A673 (cell line): ENCODE results near the gene NEDD4. TPM values are rescaled to one million over a fixed set of nuclear protein-coding genes. Genes with fewer than 3 reads are reported as not detected.
"Not testable (repeated sequence)": the region's sequence is repeated elsewhere in the genome, so short reads cannot be mapped to it uniquely, and the experiment has no call there.

Source experiments
- BruUV-seq: library from RNA; stranded (reverse); fragments of 400-500 nt; replicated peaks from 2 replicates; lab custom pipeline; 2021; lab: Mats Ljungman, UMichigan
- CTCF ChIA-PET: fragments of 300-600 bp; sonication (Branson Sonifier 250); formaldehyde crosslinking; loops from one replicate; lab custom pipeline; 2022; ENCODE audit warnings: antibody characterized with exemption; lab: Charles Lee
- POLR2A ChIA-PET: fragments of 300-600 bp; sonication (Branson Sonifier 250); formaldehyde crosslinking; loops from one replicate; lab custom pipeline; 2022; ENCODE audit warnings: antibody characterized with exemption; ENCODE audit not compliant: low non-redundant PET; lab: Charles Lee
- DNase-seq: peaks from one replicate; pipeline ENCODE4 v3.0.0-alpha.2; 2015; ENCODE audit warnings: low spot score
- H3K27ac ChIP-seq: fragments of 200-600 bp; sonication (generic); 2 replicates; pipeline ENCODE4 v1.5.1; 2016; ENCODE audit warnings: mixed run types, low read depth, mild to moderate bottlenecking, mixed read lengths, antibody characterized with exemption, low read length; ENCODE audit not compliant: poor library complexity, severe bottlenecking
- H3K27me3 ChIP-seq: fragments of 200-600 bp; sonication (generic); replicated peaks from 2 replicates; pipeline ENCODE4 v1.6.1; 2017; ENCODE audit warnings: mixed run types, low read depth, mild to moderate bottlenecking, mixed read lengths, antibody characterized with exemption, low read length; ENCODE audit not compliant: insufficient read depth, poor library complexity
- H3K36me3 ChIP-seq: fragments of 200-600 bp; sonication (generic); 2 replicates; pipeline ENCODE4 v1.6.1; 2016; ENCODE audit warnings: mixed run types, mild to moderate bottlenecking, mixed read lengths, antibody characterized with exemption, low read length; ENCODE audit not compliant: insufficient read depth, poor library complexity, severe bottlenecking
- H3K4me1 ChIP-seq: fragments of 200-600 bp; sonication (generic); 2 replicates; pipeline ENCODE4 v1.6.1; 2017; ENCODE audit warnings: mixed run types, mild to moderate bottlenecking, mixed read lengths, antibody characterized with exemption, low read length; ENCODE audit not compliant: insufficient read depth, poor library complexity, severe bottlenecking
- H3K4me3 ChIP-seq: fragments of 200-600 bp; sonication (generic); 2 replicates; pipeline ENCODE4 v1.5.1; 2016; ENCODE audit warnings: low read depth, mixed run types, mild to moderate bottlenecking, mixed read lengths, low read length; ENCODE audit not compliant: poor library complexity, severe bottlenecking
- H3K9me3 ChIP-seq: fragments of 200-600 bp; sonication (generic); 2 replicates; pipeline ENCODE4 v1.6.1; 2016; ENCODE audit warnings: mixed run types, low read depth, mild to moderate bottlenecking, mixed read lengths, antibody characterized with exemption, low read length; ENCODE audit not compliant: poor library complexity, severe bottlenecking
- CTCF ChIP-seq: fragments of 300-800, 200-600 bp; sonication (generic); conservative IDR thresholded peaks from 2 replicates; pipeline ENCODE4 v1.5.1; 2017; ENCODE audit warnings: low read depth, mild to moderate bottlenecking, antibody characterized with exemption, low read length, moderate library complexity, mixed read lengths
- EZH2 ChIP-seq: fragments of 200-600 bp; sonication (generic); IDR thresholded peaks from 2 replicates; pipeline ENCODE4 v1.6.1; 2017; ENCODE audit warnings: borderline replicate concordance, low read depth, mild to moderate bottlenecking, mixed read lengths, antibody characterized with exemption, low read length; ENCODE audit not compliant: poor library complexity, severe bottlenecking
- intact Hi-C: fragments of 100-400 bp; cut with micrococcal nuclease; formaldehyde crosslinking; loops from one replicate; pipeline ENCODE4 v1.10.0; 2022; ENCODE audit not compliant: unreplicated experiment
- total RNA-seq: library from RNA; stranded (reverse); gene quantifications from 2 replicates; pipeline ENCODE4 v1.2.3, GENCODE V29; 2021

Gene NEDD4
- total RNA-seq, 1 experiment from 2014 or later = 23.1 TPM

- POLR2A ChIA-PET = not testable (repeated sequence)
Measured at GRCh38 chr15:56003277-56003676, 9.9 kb upstream of the NEDD4 start.

GRCh38 chr15:56001471-56002078 is 8.2 kb upstream of the NEDD4 start:
- DNase-seq = no peak
- no peaks in the 10 kb centered on the region for H3K9me3 ChIP-seq
- no peak overlapping the region for H3K4me3 ChIP-seq
- H3K27ac ChIP-seq = no peak overlapping the region
- CTCF ChIA-PET = interaction anchor here (0.6 kb wide), 1 partner anchor 17 kb away, joined by 5 read pairs; no protein-coding TSS in a partner anchor
- H3K36me3 ChIP-seq = no peaks in the 10 kb centered on the region
- no peaks in the 10 kb centered on the region for H3K27me3 ChIP-seq
- no TSS peak for BruUV-seq
- H3K4me1 ChIP-seq = peaks cover 8% of the 10 kb centered on the region
- TF ChIP-seq CTCF (no peak), EZH2 (no peak)
- POLR2A ChIA-PET = no interaction called here
- intact Hi-C loops = no loop called here

More at GRCh38 chr15:56003277-56003676, 9.9 kb upstream of the NEDD4 start:
- H3K4me1 ChIP-seq, H3K27me3 ChIP-seq, H3K9me3 ChIP-seq, BruUV-seq, DNase-seq, H3K36me3 ChIP-seq, H3K27ac ChIP-seq, intact Hi-C loops, H3K4me3 ChIP-seq, CTCF ChIA-PET: not testable (repeated sequence)

GRCh38 chr15:55999658-56000057 is 6.2 kb upstream of the NEDD4 start:
- intact Hi-C loops = no loop called here
- BruUV-seq = no TSS peak

More at GRCh38 chr15:55999658-56000057, 6.2 kb upstream of the NEDD4 start:
- Histone ChIP-seq H3K4me3 (no peak overlapping the region), H3K27me3 (no peaks in the 10 kb centered on the region), H3K4me1 (peaks cover 8% of the 10 kb centered on the region), H3K27ac (no peak overlapping the region), H3K36me3 (no peaks in the 10 kb centered on the region), H3K9me3 (no peaks in the 10 kb centered on the region)
- TF ChIP-seq CTCF = no peak
- TF ChIP-seq EZH2 = no peak
- POLR2A ChIA-PET = no interaction called here
- CTCF ChIA-PET = no interaction called here
- DNase-seq = no peak
